Measurements from ENCODE around the gene STK32C. TPM values are rescaled to one million over a fixed set of nuclear protein-coding genes. Genes with fewer than 3 reads are reported as not detected.

STK32C gene
- total and polyA plus RNA-seq, 2 of the 4 experiments (the other 2 are of a cell fraction): 5.0 to 8.3 TPM

DNA sequence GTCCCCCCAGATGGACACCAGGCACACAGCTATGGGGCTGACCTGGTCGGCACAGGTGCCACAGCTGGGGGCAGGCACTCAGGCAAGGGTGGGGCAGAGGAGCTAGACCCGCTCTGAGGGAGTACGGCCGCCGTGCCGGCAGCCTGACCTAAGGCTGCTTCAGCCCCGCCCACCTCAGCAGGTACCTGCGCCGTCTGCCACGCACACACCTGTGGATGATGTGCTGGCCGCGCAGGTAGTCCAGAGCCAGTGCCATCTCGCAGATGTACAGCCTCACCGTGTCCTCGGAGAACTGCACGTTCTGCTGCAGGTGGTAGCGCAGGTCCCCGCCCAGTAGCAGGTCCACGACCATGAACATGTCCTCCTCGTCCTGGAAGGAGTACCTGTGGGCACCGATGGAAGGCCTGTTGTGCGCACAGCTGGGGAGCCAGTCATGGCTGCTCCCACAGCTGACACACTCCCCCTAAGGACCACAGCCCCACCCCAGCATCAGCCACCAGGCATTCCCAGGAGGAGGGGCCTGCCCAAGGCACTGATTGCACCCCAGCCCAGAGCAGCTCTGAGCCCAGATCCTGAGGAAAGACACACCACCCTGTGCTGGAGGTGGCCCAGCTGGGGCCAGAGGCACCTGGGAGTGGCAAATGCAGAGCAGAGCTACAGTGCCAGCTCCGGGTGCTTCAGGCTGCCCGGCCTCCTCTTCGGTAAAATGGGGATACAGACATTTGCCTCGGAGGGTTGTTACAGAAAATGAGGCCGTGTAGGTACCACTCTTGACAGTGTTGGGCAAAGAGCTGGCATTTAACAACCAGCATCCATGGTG is 81.0 kb downstream of the STK32C start:
- CTCF ChIA-PET: no interaction called here
- POLR2A ChIA-PET (ENCODE audit: unreplicated experiment): no interaction called here

More for the DNA sequence above, 81.0 kb downstream of the STK32C start:
- Histone ChIP-seq H3K27me3 (ENCODE audit: control insufficient read depth, insufficient read depth, low read length) (no peaks in the 10 kb centered on the region; the same call in 1 of the 2 replicates), H3K18ac (ENCODE audit: low read depth, low read length) (no peak overlapping the region), H2AK9ac (replicated peaks; ENCODE audit: low read depth, low read length, poor library complexity) (peak overlapping the region; percentile 42), H3K23ac (ENCODE audit: low read depth, low read length) (no peak overlapping the region), H3K4me3 (ENCODE audit: insufficient read depth, low read depth, low read length) (no peak overlapping the region), H3K9me1 (ENCODE audit: insufficient read depth, low read length) (no peaks in the 10 kb centered on the region), H3K56ac (ENCODE audit: extremely low read depth, insufficient read depth, low read length) (no peak overlapping the region), H2AK5ac (ENCODE audit: low read depth, low read length) (no peak overlapping the region), H3K4me2 (ENCODE audit: low read depth, low read length) (no peak overlapping the region), H3K9ac (ENCODE audit: low read depth, low read length) (no peak overlapping the region), H2BK15ac (ENCODE audit: low read depth, low read length) (no peak overlapping the region), H4K20me1 (ENCODE audit: insufficient read depth, low read length) (no peaks in the 10 kb centered on the region), H2BK5ac (ENCODE audit: low read depth, low read length, poor library complexity, severe bottlenecking) (no peak overlapping the region), H3K79me1 (ENCODE audit: low read depth in 1 of 2, low read length in 2 of 2) (no peaks in the 10 kb centered on the region), H3K9me3 (ENCODE audit: control insufficient read depth, insufficient read depth, low read length) (no peaks in the 10 kb centered on the region), H3K36me3 (ENCODE audit: control insufficient read depth, insufficient read depth, low read length) (no peaks in the 10 kb centered on the region), H4K8ac (ENCODE audit: low read depth in 2 of 2, low read length in 2 of 2) (no peak overlapping the region), H3K14ac (replicated peaks; ENCODE audit: low read depth, low read length) (no peak overlapping the region), H3K4me1 (ENCODE audit: control insufficient read depth, insufficient read depth, low read length) (no peaks in the 10 kb centered on the region), H3K27ac (ENCODE audit: insufficient read depth, low read length) (no peak overlapping the region), H4K5ac (ENCODE audit: low read depth, low read length) (no peak overlapping the region), H3K4ac (ENCODE audit: low read depth, low read length) (no peak overlapping the region), H2BK20ac (ENCODE audit: low read depth, low read length) (no peak overlapping the region), H2AFZ (replicated peaks; ENCODE audit: low read length, poor library complexity) (no peak overlapping the region), H4K91ac (ENCODE audit: insufficient read depth, low read depth, low read length) (no peak overlapping the region), H2BK120ac (ENCODE audit: low read depth, low read length) (no peak overlapping the region)
- in situ Hi-C loops (cut with MboI; ENCODE audit: low sequenced_read_pairs) (loop anchor here (10.0 kb wide), 1 partner anchor 408 kb away; no protein-coding TSS in a partner anchor), dilution Hi-C loops (cut with HindIII; ENCODE audit: low sequenced_read_pairs, unreplicated experiment) (loop anchor here (25.0 kb wide), 1 partner anchor 111 kb away; the partner anchor contains the start of gene LRRC27), intact Hi-C loops (cut with micrococcal nuclease) (no loop called here)
- no peak for DNase-seq
- TF ChIP-seq FOS (IDR thresholded peaks at IDR 0.05; ENCODE audit: low read depth, low read length): no peak
- TF ChIP-seq RCOR1 (IDR thresholded peaks at IDR 0.05; ENCODE audit: insufficient replicate concordance, low read length): no peak
- no peak for TF ChIP-seq MXI1 (IDR thresholded peaks at IDR 0.05; ENCODE audit: borderline replicate concordance, low read depth, low read length)
- WGBS, 2 experiments (ENCODE audit: extremely low coverage in 2 of 2, insufficient read length in 1 of 2): 83% methylated on average over 25 of the region's 27 CpGs; no CpG with 5 or more reads in 1 of the 2 experiments
- no TSS peak for BruUV-seq (replicated peaks)
- ATAC-seq (ENCODE audit: low read depth): no peak
